ENCODE data around the gene APOM. TPM values are rescaled to one million over a fixed set of nuclear protein-coding genes. Genes with fewer than 3 reads are reported as not detected.

Gene APOM
- polyA plus RNA-seq, 1 donor: 14.1 TPM

- H3K36me3 ChIP-seq (ENCODE audit: control insufficient read depth, insufficient read depth, low read length): peaks cover 3% of the 10 kb centered on the region
- peak in 1 of 2 donors; percentile 63 for DNase-seq
- no peaks in the 10 kb centered on the region for H3K9me3 ChIP-seq (ENCODE audit: control insufficient read depth, low read depth, low read length)
- H3K4me1 ChIP-seq (ENCODE audit: control insufficient read depth, insufficient read depth, low read length): peaks cover 15% of the 10 kb centered on the region
- H3K27me3 ChIP-seq (ENCODE audit: control insufficient read depth, insufficient read depth, low read length): no peaks in the 10 kb centered on the region
- H3K4me3 ChIP-seq (ENCODE audit: low read length): peak overlapping the region; percentile 53
- H3K27ac ChIP-seq (ENCODE audit: low read length): peak overlapping the region; percentile 71
- WGBS (ENCODE audit: insufficient coverage, low lambda C conversion rate): no CpG with 5 or more reads among the region's 40 CpGs
Observed at GRCh38 chr6:31681135-31681671, 25.5 kb downstream of the APOM start.

GRCh38 chr6:31683591-31683990 lies 27.9 kb downstream of the APOM start:
- no CpG with 5 or more reads among the region's 13 CpGs for WGBS (ENCODE audit: insufficient coverage, low lambda C conversion rate)
- peak in 1 of 2 donors; percentile 47 for DNase-seq
- Histone ChIP-seq H3K27ac (ENCODE audit: low read length) (peak overlapping the region; percentile 78), H3K4me1 (ENCODE audit: control insufficient read depth, insufficient read depth, low read length) (peaks cover 15% of the 10 kb centered on the region), H3K9me3 (ENCODE audit: control insufficient read depth, low read depth, low read length) (no peaks in the 10 kb centered on the region), H3K4me3 (ENCODE audit: low read length) (peak overlapping the region; percentile 51), H3K27me3 (ENCODE audit: control insufficient read depth, insufficient read depth, low read length) (no peaks in the 10 kb centered on the region), H3K36me3 (ENCODE audit: control insufficient read depth, insufficient read depth, low read length) (peaks cover 27% of the 10 kb centered on the region)

GRCh38 chr6:31686483-31686882 lies 30.8 kb downstream of the APOM start:
- Histone ChIP-seq H3K36me3 (ENCODE audit: control insufficient read depth, insufficient read depth, low read length) (peaks cover 54% of the 10 kb centered on the region), H3K27me3 (ENCODE audit: control insufficient read depth, insufficient read depth, low read length) (no peaks in the 10 kb centered on the region), H3K4me3 (ENCODE audit: low read length) (no peak overlapping the region), H3K27ac (ENCODE audit: low read length) (no peak overlapping the region), H3K9me3 (ENCODE audit: control insufficient read depth, low read depth, low read length) (no peaks in the 10 kb centered on the region), H3K4me1 (ENCODE audit: control insufficient read depth, insufficient read depth, low read length) (peaks cover 18% of the 10 kb centered on the region)
- DNase-seq: no peak
- WGBS (ENCODE audit: insufficient coverage, low lambda C conversion rate): no CpG with 5 or more reads among the region's 5 CpGs

GRCh38 chr6:31687321-31687720 lies 31.6 kb downstream of the APOM start:
- no peak for DNase-seq
- no CpG with 5 or more reads among the region's 8 CpGs for WGBS (ENCODE audit: insufficient coverage, low lambda C conversion rate)
- Histone ChIP-seq H3K9me3 (ENCODE audit: control insufficient read depth, low read depth, low read length) (no peaks in the 10 kb centered on the region), H3K4me3 (ENCODE audit: low read length) (no peak overlapping the region), H3K36me3 (ENCODE audit: control insufficient read depth, insufficient read depth, low read length) (peaks cover 60% of the 10 kb centered on the region), H3K27ac (ENCODE audit: low read length) (no peak overlapping the region), H3K27me3 (ENCODE audit: control insufficient read depth, insufficient read depth, low read length) (no peaks in the 10 kb centered on the region), H3K4me1 (ENCODE audit: control insufficient read depth, insufficient read depth, low read length) (peaks cover 18% of the 10 kb centered on the region)

- DNase-seq: no peak
- peaks cover 2% of the 10 kb centered on the region for H3K9me3 ChIP-seq (ENCODE audit: control insufficient read depth, low read depth, low read length)
- no CpG with 5 or more reads among the region's 14 CpGs for WGBS (ENCODE audit: insufficient coverage, low lambda C conversion rate)
- no peak overlapping the region for H3K4me3 ChIP-seq (ENCODE audit: low read length)
- peaks cover 18% of the 10 kb centered on the region for H3K4me1 ChIP-seq (ENCODE audit: control insufficient read depth, insufficient read depth, low read length)
- no peaks in the 10 kb centered on the region for H3K27me3 ChIP-seq (ENCODE audit: control insufficient read depth, insufficient read depth, low read length)
- H3K36me3 ChIP-seq (ENCODE audit: control insufficient read depth, insufficient read depth, low read length): peaks cover 68% of the 10 kb centered on the region
- no peak overlapping the region for H3K27ac ChIP-seq (ENCODE audit: low read length)
Observed at GRCh38 chr6:31687860-31688693, 32.4 kb downstream of the APOM start.

GRCh38 chr6:31689249-31690110 lies 33.8 kb downstream of the APOM start:
- WGBS (ENCODE audit: insufficient coverage, low lambda C conversion rate): 60% methylated on average over 1 of the region's 11 CpGs
- no peak overlapping the region for H3K27ac ChIP-seq (ENCODE audit: low read length)

GRCh38 chr6:31690231-31691077 lies 34.8 kb downstream of the APOM start:
- H3K4me1 ChIP-seq (ENCODE audit: control insufficient read depth, insufficient read depth, low read length): peaks cover 13% of the 10 kb centered on the region
- peak overlapping the region; percentile 44 for H3K27ac ChIP-seq (ENCODE audit: low read length)
- peaks cover 91% of the 10 kb centered on the region for H3K36me3 ChIP-seq (ENCODE audit: control insufficient read depth, insufficient read depth, low read length)
- no CpG with 5 or more reads among the region's 10 CpGs for WGBS (ENCODE audit: insufficient coverage, low lambda C conversion rate)
- no peak overlapping the region for H3K4me3 ChIP-seq (ENCODE audit: low read length)
- no peaks in the 10 kb centered on the region for H3K27me3 ChIP-seq (ENCODE audit: control insufficient read depth, insufficient read depth, low read length)
- peaks cover 2% of the 10 kb centered on the region for H3K9me3 ChIP-seq (ENCODE audit: control insufficient read depth, low read depth, low read length)
- DNase-seq: peak; percentile 81 to 87

More at GRCh38 chr6:31689249-31690110, 33.8 kb downstream of the APOM start:
- peaks cover 82% of the 10 kb centered on the region for H3K36me3 ChIP-seq (ENCODE audit: control insufficient read depth, insufficient read depth, low read length)
- H3K9me3 ChIP-seq (ENCODE audit: control insufficient read depth, low read depth, low read length): peaks cover 2% of the 10 kb centered on the region
- H3K4me3 ChIP-seq (ENCODE audit: low read length): no peak overlapping the region
- DNase-seq: no peak
- no peaks in the 10 kb centered on the region for H3K27me3 ChIP-seq (ENCODE audit: control insufficient read depth, insufficient read depth, low read length)
- H3K4me1 ChIP-seq (ENCODE audit: control insufficient read depth, insufficient read depth, low read length): peaks cover 13% of the 10 kb centered on the region

GRCh38 chr6:31691078-31691463 lies 35.4 kb downstream of the APOM start:
- no peaks in the 10 kb centered on the region for H3K27me3 ChIP-seq (ENCODE audit: control insufficient read depth, insufficient read depth, low read length)
- no peak for DNase-seq
- H3K9me3 ChIP-seq (ENCODE audit: control insufficient read depth, low read depth, low read length): peaks cover 2% of the 10 kb centered on the region
- peaks cover 92% of the 10 kb centered on the region for H3K36me3 ChIP-seq (ENCODE audit: control insufficient read depth, insufficient read depth, low read length)
- 80% methylated on average over 1 of the region's 6 CpGs for WGBS (ENCODE audit: insufficient coverage, low lambda C conversion rate)
- H3K4me1 ChIP-seq (ENCODE audit: control insufficient read depth, insufficient read depth, low read length): peaks cover 13% of the 10 kb centered on the region
- H3K4me3 ChIP-seq (ENCODE audit: low read length): no peak overlapping the region
- peak overlapping the region; percentile 44 for H3K27ac ChIP-seq (ENCODE audit: low read length)

- no CpG with 5 or more reads among the region's 12 CpGs for WGBS (ENCODE audit: insufficient coverage, low lambda C conversion rate)
- Histone ChIP-seq H3K9me3 (ENCODE audit: control insufficient read depth, low read depth, low read length) (peaks cover 2% of the 10 kb centered on the region), H3K36me3 (ENCODE audit: control insufficient read depth, insufficient read depth, low read length) (peaks cover 91% of the 10 kb centered on the region), H3K4me1 (ENCODE audit: control insufficient read depth, insufficient read depth, low read length) (peaks cover 13% of the 10 kb centered on the region), H3K4me3 (ENCODE audit: low read length) (no peak overlapping the region), H3K27ac (ENCODE audit: low read length) (no peak overlapping the region), H3K27me3 (ENCODE audit: control insufficient read depth, insufficient read depth, low read length) (no peaks in the 10 kb centered on the region)
- DNase-seq: no peak
Observed at GRCh38 chr6:31691564-31692108, 35.9 kb downstream of the APOM start.
